Endothelial cell of umbilical vein (primary cell): Measurements from ENCODE around the gene MGLL.

Experiments used
- EZH2 ChIP-seq: IDR thresholded peaks from 2 replicates; pipeline ENCODE4 v1.6.1; 2012; ENCODE audit warnings: borderline replicate concordance, low read depth, mild to moderate bottlenecking, moderate library complexity, low read length, inconsistent platforms; ENCODE audit not compliant: severe bottlenecking
- POLR2A ChIP-seq: IDR thresholded peaks from 2 replicates; pipeline ENCODE4 v1.6.1; 2012; ENCODE audit warnings: low read depth, mild to moderate bottlenecking, control low read depth, low read length
- POLR2AphosphoS5 ChIP-seq: IDR thresholded peaks from 2 replicates; pipeline ENCODE4 v1.6.1; 2012; ENCODE audit warnings: low read depth, mild to moderate bottlenecking, control low read depth, low read length, moderate library complexity; ENCODE audit not compliant: insufficient read depth
- TF ChIP-seq, protein P1 (sequence below), 2 donors: IDR thresholded peaks; 1 replicate in 1 of 2; 2 replicates in 1 of 2; pipeline ENCODE4 v1.5.1; 2011; ENCODE audit warnings: low read length in 2 of 2, mild to moderate bottlenecking in 2 of 2, moderate library complexity in 2 of 2, control low read depth in 1 of 2, inconsistent platforms in 1 of 2, low read depth in 1 of 2; ENCODE audit not compliant: insufficient read depth in 1 of 2; ENCODE audit errors: extremely low read depth in 1 of 2
- TF ChIP-seq, protein P2 (sequence below): IDR thresholded peaks from 2 replicates; pipeline ENCODE4 v1.6.1; 2011; ENCODE audit not compliant: insufficient read depth, insufficient read length

DNA sequence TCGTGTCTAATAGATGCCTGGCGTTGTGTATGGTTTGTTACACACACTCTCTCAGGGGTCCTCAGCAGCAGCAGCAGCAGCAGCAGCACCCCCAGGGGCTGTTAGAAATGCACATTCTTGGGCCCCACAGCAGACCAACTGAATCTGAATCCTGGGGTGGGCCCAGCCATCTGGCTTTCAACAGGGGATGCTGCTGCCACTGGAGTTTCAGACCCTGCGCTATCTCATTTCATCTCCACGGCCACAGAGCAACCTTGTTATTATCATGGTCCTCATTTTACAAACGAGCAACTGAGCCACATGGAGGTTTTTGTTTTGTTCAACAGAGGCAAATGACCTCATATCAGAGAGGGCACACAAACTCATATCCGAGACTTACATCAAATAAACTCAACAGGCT is 47.7 kb downstream of the MGLL start:
- TF ChIP-seq, protein P1, sequence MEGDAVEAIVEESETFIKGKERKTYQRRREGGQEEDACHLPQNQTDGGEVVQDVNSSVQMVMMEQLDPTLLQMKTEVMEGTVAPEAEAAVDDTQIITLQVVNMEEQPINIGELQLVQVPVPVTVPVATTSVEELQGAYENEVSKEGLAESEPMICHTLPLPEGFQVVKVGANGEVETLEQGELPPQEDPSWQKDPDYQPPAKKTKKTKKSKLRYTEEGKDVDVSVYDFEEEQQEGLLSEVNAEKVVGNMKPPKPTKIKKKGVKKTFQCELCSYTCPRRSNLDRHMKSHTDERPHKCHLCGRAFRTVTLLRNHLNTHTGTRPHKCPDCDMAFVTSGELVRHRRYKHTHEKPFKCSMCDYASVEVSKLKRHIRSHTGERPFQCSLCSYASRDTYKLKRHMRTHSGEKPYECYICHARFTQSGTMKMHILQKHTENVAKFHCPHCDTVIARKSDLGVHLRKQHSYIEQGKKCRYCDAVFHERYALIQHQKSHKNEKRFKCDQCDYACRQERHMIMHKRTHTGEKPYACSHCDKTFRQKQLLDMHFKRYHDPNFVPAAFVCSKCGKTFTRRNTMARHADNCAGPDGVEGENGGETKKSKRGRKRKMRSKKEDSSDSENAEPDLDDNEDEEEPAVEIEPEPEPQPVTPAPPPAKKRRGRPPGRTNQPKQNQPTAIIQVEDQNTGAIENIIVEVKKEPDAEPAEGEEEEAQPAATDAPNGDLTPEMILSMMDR (IDR thresholded peaks at IDR 0.05; ENCODE audit: extremely low read depth in 1 of 2, insufficient read depth in 1 of 2, low read depth in 1 of 2, low read length in 2 of 2), result no peak
- no peak for TF ChIP-seq POLR2AphosphoS5
- TF ChIP-seq POLR2A, result no peak
- TF ChIP-seq, protein P2, sequence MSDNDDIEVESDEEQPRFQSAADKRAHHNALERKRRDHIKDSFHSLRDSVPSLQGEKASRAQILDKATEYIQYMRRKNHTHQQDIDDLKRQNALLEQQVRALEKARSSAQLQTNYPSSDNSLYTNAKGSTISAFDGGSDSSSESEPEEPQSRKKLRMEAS, result no peak
- TF ChIP-seq EZH2, result no peak
